Nephron progenitor cell (in vitro differentiated cells): ENCODE data around the gene FAM117B.

ENCODE experiments used
- DNase-seq: peaks from one replicate; pipeline ENCODE4 v3.0.0; 2021
- H3K27ac Mint-ChIP-seq: 2 replicates; pipeline ENCODE4 v1.8.0; 2021; ENCODE audit warnings: mild to moderate bottlenecking, moderate library complexity, mixed read lengths
- H3K27me3 Mint-ChIP-seq: 2 replicates; pipeline ENCODE4 v1.8.0; 2021; ENCODE audit warnings: mild to moderate bottlenecking, low read depth, mixed read lengths; ENCODE audit not compliant: poor library complexity
- H3K36me3 Mint-ChIP-seq: 2 replicates; pipeline ENCODE4 v1.8.0; 2021; ENCODE audit warnings: low read depth, mixed read lengths
- H3K4me1 Mint-ChIP-seq: 2 replicates; pipeline ENCODE4 v1.8.0; 2021; ENCODE audit warnings: mixed read lengths
- H3K4me3 Mint-ChIP-seq: 2 replicates; pipeline ENCODE4 v1.8.0; 2021; ENCODE audit warnings: mild to moderate bottlenecking, moderate library complexity, mixed read lengths
- H3K9me3 Mint-ChIP-seq: 2 replicates; pipeline ENCODE4 v1.8.0; 2021; ENCODE audit warnings: mild to moderate bottlenecking, moderate library complexity, mixed read lengths
- TF ChIP-seq, protein P1 (sequence below): fragments of 200-600 bp; sonication (generic); IDR thresholded peaks from 2 replicates; pipeline ENCODE4 v1.5.0; 2021; ENCODE audit warnings: antibody characterized with exemption

The FAM117B gene

DNA sequence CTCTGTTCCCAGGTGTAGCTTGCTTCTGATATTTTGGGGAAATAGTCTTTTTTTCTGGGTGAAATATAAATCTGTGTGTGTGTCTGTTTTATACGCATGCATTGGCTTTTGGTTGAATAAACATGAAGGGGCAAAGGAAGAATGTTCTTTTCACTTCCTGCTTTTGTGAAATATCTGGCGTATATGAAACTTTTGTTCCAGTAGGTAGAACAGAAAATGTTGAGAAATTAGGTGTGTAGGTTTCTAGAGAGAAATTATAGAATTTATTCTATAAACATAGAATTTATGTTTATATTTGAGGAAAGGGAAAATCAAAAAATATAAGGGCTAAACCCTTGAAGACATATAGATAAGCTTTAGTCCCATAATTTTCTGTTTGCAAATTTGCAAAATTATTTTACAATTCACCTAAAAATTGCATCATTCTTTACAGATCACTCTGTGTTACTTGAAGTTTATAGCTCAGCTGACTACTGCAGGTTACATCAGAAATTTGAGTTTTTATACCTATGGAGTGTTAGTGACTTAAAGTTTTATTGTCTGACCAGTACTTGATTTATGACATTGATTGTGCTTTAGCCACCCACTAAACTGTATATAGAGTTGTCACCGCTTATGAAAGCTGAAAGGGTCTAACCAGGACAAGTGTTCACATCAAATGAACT is 116.1 kb downstream of the FAM117B start:
- Mint-ChIP-seq H3K9me3 (peaks cover 46% of the 10 kb centered on the region), H3K36me3 (peaks cover 92% of the 10 kb centered on the region), H3K27me3 (peaks cover 3% of the 10 kb centered on the region), H3K4me1 (no peaks in the 10 kb centered on the region), H3K27ac (peak overlapping the region; percentile 19), H3K4me3 (no peak overlapping the region)
- no peak for DNase-seq
- TF ChIP-seq, protein P1, sequence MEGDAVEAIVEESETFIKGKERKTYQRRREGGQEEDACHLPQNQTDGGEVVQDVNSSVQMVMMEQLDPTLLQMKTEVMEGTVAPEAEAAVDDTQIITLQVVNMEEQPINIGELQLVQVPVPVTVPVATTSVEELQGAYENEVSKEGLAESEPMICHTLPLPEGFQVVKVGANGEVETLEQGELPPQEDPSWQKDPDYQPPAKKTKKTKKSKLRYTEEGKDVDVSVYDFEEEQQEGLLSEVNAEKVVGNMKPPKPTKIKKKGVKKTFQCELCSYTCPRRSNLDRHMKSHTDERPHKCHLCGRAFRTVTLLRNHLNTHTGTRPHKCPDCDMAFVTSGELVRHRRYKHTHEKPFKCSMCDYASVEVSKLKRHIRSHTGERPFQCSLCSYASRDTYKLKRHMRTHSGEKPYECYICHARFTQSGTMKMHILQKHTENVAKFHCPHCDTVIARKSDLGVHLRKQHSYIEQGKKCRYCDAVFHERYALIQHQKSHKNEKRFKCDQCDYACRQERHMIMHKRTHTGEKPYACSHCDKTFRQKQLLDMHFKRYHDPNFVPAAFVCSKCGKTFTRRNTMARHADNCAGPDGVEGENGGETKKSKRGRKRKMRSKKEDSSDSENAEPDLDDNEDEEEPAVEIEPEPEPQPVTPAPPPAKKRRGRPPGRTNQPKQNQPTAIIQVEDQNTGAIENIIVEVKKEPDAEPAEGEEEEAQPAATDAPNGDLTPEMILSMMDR: no peak

DNA sequence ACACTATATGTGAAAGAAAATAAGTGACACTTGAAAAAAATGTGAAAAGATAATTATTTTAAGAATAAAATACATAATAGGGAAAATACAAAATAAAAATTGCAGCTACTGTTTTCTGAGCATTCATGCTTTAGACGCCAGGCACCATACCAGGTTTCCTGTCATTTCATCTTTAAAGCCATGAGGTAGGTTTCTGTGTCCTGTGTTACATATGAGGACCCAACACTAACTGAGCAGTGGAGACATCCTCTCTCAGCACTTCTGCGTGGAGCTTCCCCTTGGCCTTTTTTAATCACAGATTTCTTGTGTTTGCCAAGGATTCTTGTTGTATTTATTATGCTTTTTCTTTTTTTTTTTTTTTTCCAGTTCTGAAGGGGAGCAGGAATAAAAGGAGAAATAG is 117.3 kb downstream of the FAM117B start:
- Mint-ChIP-seq H3K27ac (no peak overlapping the region), H3K36me3 (peaks cover 92% of the 10 kb centered on the region), H3K4me3 (no peak overlapping the region), H3K27me3 (peaks cover 3% of the 10 kb centered on the region), H3K9me3 (peaks cover 34% of the 10 kb centered on the region), H3K4me1 (no peaks in the 10 kb centered on the region)
- TF ChIP-seq, protein P1: no peak
- no peak for DNase-seq

DNA sequence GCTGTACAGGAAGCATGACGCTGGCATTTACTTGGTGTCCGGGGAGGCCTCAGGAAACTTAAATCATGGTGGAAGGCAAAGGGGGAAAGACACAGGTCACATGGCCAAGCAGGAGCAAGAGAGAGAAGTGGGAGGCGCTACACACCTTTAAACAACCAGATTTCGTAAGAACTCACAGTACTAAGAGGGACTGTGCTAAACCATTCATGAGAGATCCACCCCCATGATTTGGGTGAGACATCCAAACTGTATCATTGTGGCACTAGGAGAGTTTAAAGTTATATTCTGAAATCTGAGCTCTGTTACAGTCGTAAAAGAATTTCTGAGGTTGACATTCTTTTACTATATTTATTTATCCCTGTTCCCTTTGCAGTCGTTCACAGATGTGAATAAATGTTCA is 120.2 kb downstream of the FAM117B start:
- peaks cover 25% of the 10 kb centered on the region for H3K9me3 Mint-ChIP-seq
- TF ChIP-seq, protein P1: no peak
- H3K27ac Mint-ChIP-seq: no peak overlapping the region
- DNase-seq: no peak
- H3K27me3 Mint-ChIP-seq: peaks cover 3% of the 10 kb centered on the region
- H3K36me3 Mint-ChIP-seq: peaks cover 90% of the 10 kb centered on the region
- H3K4me1 Mint-ChIP-seq: no peaks in the 10 kb centered on the region
- H3K4me3 Mint-ChIP-seq: no peak overlapping the region

DNA sequence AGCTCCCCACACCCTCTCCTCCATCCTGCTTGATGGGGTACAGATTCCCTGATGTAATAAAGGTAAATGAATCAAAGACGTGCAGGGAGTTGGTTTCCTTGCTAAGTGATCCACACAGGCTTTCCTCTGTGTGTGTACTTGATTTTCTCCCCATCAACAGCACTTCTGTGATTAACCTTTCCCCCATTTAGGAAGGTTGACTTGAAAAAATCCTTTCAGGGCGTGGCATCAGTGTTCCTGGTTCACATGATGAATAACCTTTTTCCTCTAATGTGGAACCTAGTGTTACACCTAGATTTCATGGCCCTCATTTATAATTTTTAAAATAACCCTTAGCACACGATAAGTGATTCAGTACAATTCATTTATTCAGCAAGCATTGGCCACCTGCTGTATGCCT is 121.8 kb downstream of the FAM117B start:
- Mint-ChIP-seq H3K27me3 (peaks cover 3% of the 10 kb centered on the region), H3K4me3 (no peak overlapping the region), H3K36me3 (peaks cover 92% of the 10 kb centered on the region), H3K4me1 (no peaks in the 10 kb centered on the region), H3K27ac (no peak overlapping the region), H3K9me3 (peaks cover 25% of the 10 kb centered on the region)
- TF ChIP-seq, protein P1: no peak
- no peak for DNase-seq

DNA sequence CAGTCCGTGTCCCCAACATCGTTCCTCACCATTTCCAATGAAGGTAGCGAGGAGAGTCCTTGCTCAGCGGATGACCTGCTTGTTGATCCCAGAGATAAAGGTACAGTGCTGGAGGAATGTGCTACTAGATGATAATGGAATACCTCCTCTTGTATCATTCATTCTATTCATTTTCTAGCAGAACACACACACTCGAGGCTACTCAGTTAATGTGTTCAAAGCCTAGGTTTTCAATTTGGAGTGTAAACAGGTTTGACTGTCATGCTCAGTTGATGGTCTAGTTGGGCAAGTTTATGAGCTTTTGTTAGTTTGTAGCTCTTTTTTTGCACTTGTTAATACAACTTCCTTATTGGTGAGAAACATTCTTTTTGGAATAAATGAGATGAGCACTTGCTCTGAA is 122.6 kb downstream of the FAM117B start:
- H3K36me3 Mint-ChIP-seq: peaks cover 91% of the 10 kb centered on the region
- H3K27me3 Mint-ChIP-seq: peaks cover 3% of the 10 kb centered on the region
- no peak for DNase-seq
- no peak overlapping the region for H3K4me3 Mint-ChIP-seq
- H3K27ac Mint-ChIP-seq: no peak overlapping the region
- TF ChIP-seq, protein P1: no peak
- H3K9me3 Mint-ChIP-seq: peaks cover 19% of the 10 kb centered on the region
- H3K4me1 Mint-ChIP-seq: peaks cover 6% of the 10 kb centered on the region

DNA sequence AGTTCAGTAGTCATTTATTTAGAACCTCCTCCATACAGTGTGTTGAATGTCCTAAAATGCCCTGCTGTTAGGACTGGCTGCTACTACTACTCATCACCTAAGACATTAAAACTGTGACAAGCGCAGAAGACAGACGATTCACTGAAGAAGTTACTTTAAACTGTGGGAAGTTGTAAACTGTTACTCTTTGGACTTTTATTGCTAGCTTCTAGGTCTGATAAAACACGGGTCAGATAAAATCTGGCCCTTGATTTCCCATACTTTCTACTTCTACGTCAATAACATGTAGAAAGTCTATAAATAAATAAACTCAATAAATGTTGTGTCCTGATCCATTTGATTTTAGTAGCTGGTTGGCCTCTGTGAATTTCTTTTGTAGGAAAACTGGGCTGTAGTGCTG is 123.4 kb downstream of the FAM117B start:
- H3K27me3 Mint-ChIP-seq: peaks cover 3% of the 10 kb centered on the region
- H3K4me3 Mint-ChIP-seq: no peak overlapping the region
- H3K4me1 Mint-ChIP-seq: peaks cover 11% of the 10 kb centered on the region
- peak overlapping the region; percentile 78 for H3K27ac Mint-ChIP-seq
- H3K9me3 Mint-ChIP-seq: peaks cover 11% of the 10 kb centered on the region
- TF ChIP-seq, protein P1: no peak
- H3K36me3 Mint-ChIP-seq: peaks cover 91% of the 10 kb centered on the region
- DNase-seq: no peak
